Nucleus accumbens (tissue), 56 donors: ENCODE data around the gene SEMA4G.

Source experiments
- DNase-seq, 56 donors: peaks; one replicate each; lab custom pipeline; 2025; lab: John Stamatoyannopoulos, UW

The SEMA4G gene

DNA sequence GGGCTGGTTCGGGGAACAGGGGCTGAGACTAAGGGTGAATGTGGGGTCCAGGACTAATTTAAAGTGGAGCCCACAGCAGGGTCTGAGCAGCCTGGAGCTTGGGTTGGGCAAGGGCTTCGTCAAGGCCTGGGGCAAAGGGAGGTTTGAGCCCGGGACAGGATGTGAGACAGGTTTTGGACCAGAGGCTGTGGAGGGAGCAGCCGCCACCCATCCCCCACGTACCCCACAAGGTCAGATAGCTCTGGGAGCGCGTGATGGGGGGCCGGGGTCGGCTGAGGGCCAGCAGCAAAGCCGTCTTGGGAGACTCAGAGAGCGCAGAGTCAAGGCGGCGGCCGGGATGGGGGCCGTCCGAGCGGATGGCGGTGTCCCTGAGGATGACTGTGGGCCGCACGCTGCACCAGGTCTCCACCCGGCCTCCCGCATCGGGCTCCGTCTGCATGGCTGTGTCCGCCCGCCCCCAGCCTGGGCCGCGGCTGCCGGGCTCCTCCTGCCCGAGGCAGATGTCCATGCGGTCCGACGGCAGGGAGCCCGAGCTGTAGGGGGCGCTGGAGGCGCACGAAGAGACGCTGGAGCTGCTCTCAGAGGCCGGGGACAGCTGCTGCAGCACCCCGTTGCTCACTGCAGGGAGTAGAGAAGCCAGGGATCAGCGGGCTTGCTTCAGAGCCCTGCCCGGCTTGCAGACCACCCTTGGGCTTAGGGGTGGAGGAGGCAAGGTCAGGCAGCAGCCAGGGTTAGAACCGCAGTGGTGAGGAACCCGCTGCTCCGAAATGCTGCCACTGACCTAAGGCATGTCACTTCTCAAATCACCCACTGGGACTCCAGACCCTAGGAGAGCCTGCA is 49.5 kb downstream of the SEMA4G start:
- DNase-seq, result peak in 50 of 56 donors; percentile 21 to 89 (median 66)
